ENCODE measurements around the gene SORCS2.

Gene SORCS2

DNA sequence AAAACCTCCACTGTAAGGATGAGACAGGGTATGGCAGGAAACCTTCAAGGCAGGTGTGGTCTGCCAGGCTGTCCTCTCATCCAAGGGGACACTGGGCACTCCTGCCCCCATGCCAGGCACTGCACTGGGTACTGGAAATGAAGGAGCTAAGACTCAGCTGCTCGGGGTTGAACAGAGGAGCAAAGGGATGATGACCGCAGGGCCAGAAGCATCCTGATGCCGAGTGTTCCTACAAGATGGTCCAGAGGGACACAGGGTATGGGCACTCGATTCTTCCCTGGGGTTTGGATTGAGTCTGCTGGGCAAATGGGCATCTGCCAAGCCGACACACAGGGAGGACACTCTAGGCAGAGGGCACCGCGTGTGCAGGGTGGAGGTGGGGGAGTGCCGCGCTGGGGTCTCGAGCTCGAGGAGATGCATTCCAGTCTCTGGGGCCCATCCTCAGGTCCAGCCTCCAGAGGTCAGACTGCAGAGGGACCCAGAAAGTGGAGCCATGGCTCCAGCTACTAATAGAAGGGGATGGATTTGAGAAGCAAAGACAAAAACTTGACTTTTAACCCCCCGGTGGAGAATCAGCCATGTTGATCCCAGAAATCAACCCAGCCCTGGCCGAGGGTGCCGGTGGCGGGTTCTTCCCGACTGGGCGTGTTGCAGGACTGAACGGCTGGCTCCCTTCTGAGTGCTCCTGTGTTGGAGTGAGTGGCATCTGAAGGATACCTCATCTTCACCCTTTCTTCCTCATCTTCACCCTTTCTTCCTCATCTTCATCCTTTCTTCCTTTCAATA lies 500.3 kb downstream of the SORCS2 start:
- DNase-seq (ENCODE audit: low read depth), result no peak

DNA sequence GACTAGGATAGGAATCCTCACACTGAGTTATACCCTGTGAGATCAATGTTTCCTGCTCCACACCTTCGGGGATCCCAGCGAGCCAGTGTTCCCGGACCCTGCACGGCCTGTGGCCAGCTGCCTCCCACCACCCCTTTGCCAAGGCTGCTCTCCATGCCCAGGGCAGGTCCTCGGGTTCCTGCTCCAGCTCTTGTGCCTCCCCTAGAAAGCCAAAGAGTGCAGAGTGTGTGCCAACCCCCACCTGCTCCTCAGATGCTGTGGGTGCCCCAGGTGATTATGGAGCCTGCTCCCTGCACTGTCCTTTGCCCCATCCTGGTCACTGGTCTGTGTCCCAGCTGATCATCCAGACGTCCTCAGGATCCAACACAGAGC lies 500.9 kb downstream of the SORCS2 start:
- no peak for DNase-seq (ENCODE audit: low read depth)

DNA sequence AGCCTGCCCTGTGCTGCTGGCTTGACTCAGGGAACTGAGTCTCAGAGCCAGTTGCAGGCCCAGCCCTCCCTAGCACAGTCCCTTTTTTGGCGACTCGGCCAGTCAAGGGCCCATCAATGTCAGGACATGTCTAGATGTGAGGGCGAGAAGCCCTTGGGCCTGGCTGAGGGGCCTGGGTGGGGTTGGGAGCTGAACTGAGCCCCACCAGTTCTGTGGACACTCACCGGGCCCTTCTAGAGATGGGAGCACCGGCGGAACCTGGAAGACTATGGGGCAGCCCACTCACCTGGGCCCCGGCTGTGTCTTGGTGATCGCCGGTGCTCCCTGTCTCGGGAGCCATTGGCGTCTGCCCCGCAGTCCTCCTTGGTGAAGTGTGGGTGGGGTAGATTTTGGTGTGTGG lies 501.4 kb downstream of the SORCS2 start:
- no peak for DNase-seq (ENCODE audit: low read depth)

DNA sequence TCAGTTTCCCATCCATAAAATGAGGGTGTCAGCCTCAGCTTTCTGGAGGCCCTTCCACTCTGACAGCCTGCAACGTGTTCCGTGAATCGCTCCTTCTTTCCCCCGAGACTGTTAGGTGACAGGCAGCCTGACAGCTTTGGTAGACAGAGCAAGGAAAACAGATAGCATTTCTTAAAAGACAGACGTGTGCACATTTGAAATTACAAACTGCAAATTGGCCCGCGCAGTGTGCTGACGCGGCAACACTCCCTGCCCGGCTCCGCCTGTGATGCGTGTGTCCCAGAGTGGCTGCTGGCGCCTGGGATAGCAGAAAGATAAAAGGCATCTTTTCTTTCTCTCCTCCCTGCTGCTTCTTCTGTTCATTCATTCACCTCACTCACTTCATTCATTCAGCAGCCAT lies 502.0 kb downstream of the SORCS2 start:
- no peak for DNase-seq (ENCODE audit: low read depth)

DNA sequence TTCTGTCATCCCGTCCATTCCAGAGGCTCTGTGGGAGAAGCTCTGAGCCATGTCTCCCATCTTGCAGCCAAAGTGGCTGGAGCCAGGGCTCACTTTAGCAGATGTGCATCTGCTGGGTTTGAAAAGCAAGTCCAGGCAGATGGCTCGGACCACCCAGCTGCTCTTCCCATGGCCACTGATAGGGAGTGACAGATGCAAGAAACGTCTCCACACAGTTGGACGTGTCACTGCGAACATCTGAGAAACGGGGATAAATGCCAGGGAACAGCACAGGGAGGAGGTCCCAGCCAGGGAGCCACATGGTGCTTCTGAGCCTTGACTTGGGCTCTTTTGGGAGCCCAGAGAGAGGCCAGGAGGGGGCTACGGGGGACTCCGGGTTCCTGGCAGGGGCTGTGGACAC lies 505.0 kb downstream of the SORCS2 start:
- DNase-seq (ENCODE audit: low read depth), result no peak

DNA sequence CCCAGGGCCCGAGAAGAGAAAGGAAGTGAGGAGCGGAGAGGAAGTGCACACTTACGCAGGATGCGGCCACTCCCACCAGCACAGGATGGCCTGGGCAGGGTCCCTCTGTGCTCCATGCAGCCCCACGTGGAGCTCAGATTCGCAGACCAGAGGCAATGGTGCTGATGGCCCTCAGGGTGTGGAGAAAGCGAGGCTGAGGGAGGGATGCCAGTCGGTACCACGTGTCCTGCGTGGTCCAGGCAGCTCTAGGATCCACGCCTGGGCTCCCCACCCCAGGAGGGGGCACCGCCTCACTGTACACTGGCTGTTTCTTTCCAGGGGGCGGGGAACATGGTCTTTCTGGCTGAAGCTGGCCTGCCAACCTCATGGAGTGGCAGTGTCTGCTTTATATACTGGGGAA lies 505.5 kb downstream of the SORCS2 start:
- no peak for DNase-seq (ENCODE audit: low read depth)

DNA sequence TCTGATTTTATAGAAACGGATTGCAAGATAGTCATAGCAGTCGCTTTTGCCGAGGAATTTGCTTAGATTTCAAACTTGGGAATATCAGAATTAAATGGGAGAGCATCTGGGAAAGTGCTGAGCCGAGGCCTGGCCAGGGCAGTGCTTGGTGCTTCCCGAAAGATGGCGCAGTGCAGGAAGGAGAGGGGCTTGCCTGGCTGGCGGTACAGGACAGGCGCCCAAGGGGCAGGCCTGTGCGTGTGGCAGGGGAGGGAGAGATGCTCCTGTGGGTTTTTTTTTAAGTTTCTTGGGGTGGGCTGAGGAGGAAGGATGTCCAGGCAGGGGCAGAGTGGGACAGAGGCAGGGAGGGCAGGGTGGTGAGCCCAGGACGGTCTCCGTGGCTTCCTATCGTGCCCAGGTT lies 506.2 kb downstream of the SORCS2 start:
- DNase-seq (ENCODE audit: low read depth), result no peak

DNA sequence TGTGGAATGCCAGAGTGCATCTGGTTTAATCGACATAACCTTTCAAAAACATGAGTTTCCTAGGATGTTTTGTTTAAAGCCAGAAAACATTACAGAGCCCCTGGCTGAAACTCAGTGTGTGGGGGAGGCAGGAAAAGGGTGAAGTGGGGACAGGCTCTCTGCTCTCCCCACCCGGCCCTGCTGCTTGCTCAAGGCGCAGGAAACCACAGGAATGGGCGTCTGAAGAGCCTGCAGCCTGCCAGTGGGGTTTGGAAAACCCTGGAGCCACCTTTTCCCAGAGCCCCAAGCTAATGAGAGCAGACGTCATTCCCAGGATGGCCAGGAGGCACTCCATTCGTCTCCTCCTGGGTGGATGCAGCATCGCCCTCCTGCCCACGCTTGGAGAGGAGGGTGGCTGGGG lies 506.7 kb downstream of the SORCS2 start:
- no peak for DNase-seq (ENCODE audit: low read depth)

DNA sequence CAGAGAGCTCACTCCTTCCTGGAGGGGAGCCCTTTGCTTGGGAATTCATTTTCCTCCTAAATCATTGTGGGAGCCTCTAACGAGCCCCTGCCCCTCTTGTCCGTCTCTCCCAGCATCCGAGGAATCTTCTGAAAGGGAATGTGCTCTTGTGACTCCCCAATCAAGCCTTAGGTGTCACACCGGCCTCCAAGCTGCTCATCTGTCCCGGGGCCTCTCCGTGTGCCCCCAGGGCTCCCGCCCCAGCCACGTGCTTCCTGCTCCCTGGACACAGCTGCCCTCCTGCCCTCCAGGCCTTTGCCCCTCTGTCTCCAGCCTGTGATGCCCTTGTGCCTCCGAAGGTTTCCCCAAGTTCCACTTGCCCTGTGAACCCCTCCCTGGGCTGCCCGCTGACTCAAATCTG lies 507.5 kb downstream of the SORCS2 start:
- no peak for DNase-seq (ENCODE audit: low read depth)

DNA sequence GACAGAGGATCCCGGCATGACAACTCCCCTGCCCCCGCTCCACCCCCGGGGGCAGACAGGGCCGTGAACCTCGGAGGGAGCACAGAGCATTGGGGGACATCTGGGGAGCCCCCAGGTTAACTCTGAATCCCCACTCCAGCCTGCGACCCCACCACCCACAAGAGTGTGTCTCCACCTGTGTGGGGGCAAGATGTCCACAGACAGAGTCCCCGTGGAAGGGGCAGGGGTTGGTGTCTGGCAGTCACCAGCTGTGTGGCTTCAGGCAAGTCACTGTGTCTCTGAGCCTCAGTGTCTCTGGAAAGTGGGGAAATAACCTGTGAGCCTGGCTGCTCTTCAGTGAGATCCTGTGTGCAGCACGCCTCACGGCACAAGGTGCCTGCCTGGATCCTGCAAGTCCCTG lies 508.3 kb downstream of the SORCS2 start:
- DNase-seq (ENCODE audit: low read depth), result no peak

DNA sequence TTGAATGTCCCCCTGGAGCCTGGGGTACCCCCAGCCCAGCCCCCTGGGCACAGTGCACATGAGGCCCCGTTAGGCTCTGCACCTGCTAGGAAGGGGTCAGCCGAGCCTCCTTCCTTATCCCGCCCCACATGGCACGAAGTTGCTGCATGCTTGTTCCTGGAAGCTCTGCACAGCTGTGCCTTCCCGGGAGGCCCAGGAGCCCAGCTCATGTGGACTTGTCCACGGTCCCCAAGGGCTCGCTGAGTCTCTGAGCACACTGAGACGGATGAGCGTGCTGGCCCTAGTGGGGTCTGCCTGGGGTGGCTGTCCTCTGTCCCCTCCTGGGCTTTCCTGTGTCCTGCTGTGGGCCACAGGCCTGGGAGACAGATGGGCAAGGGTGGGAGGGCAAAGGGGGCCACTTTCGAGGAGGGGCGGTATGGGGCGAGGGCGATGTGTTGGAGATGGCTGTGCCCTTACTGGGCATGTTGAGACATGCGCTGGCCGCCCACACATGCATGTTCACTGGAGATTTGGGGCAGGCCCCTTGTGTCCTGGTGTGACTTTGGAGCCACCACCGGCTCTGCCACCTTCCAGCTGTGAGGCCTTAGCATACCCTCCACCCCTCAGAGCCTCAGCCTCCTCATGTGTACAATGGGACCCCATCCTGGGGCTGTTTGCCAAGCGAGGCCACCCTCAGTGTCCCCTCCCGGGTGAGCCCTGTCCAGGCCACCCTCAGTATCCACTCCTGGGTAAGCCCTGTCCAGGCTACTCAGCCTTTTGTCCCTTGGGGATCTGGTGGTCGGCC lies 509.7 kb downstream of the SORCS2 start:
- DNase-seq (ENCODE audit: low read depth), result no peak

DNA sequence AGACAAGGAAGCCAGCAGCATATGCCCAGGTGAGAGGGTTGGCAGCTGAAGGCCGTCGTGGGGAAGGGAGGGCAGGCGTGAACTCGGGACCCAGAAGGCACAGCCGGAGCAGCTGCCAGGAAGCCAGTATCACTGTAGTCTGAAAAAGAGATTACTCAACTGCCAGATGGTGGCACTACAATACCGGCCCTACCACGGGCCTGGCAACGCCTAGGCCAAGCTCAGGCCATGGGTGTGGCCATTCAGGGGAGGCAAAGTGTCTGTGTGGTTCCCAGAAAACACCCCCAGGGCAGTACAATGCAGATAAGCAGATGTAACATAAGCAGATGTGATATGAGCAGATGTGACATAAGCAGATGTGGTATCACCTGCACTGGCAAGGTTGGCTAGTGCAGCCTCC lies 511.4 kb downstream of the SORCS2 start:
- no peak for DNase-seq (ENCODE audit: low read depth)

DNA sequence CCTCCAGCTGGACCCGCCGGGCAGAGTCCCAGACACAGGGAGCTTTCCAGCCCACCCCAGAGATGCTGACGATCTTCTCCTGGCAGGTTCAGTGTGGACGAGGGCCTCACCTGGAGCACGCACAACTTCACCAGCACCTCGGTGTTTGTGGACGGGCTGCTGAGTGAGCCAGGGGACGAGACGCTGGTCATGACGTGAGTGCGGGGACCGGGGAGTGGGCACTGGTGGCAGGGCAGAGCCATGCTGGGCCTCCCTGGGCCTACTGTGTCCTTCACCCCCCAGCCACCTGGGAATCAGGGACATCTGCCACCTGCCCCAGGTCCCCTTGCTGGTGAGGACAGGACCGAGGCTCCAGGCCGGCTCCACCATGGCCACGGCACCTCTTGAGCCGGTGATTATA lies 511.8 kb downstream of the SORCS2 start:
- DNase-seq (ENCODE audit: low read depth), result no peak

DNA sequence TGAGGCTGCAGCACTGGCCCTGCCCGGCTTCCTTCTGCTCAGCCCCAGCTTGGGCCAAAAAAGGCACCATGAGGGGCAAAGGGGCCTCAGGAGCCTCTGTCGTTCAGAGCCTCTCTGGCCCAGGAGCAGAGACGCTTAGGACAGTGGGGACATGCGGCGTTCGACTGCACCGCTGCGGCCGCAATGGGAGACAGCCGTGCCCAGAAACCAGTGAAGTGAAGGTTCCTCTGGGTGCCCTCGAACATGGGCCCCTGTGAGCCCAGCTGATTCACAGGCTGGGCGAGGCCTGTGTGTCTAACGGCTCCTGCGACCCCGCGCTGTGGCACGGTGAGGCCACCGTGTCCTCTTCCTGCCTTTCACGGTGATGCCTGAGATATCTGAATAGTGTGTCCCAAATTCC lies 512.3 kb downstream of the SORCS2 start:
- DNase-seq (ENCODE audit: low read depth), result no peak

DNA sequence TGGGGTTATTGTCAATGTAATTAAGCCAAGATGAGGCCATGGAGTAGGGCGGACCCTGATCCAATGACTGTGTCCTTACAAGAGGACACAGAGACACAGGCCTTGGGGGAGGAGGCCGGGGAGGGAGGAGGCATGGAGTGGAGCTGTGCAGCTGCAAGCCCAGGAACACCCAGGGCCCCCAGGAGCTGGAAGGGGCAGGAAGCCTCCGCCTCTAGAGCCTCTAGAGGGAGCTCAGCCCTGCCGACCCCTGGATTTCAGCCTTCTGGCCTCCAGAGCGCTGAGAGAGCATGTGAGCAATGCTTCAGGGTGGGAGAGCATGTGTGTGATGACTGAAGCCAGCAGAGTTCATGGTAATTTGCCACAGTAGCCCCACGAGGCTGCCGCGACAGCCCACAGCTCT lies 512.7 kb downstream of the SORCS2 start:
- no peak for DNase-seq (ENCODE audit: low read depth)

DNA sequence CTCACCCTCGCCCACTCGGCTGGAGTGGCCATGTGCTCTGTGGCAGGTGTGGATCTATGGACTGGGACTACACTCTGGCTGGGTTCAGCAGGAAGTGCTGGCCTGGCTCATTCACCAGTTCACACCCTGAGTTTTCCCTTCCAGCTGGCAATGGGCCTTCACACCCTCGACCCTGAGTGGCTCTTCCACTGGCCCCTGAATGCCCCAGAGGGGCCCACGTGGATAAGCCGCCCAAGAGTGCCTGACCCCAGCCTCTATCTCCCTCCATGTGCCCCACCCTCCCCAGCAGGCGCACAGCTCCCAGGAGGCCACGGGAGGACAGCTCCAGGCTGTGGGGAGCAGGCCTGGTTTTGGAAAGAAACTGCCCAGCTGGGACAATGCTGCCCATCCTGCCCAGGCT lies 513.3 kb downstream of the SORCS2 start:
- DNase-seq (ENCODE audit: low read depth), result no peak

DNA sequence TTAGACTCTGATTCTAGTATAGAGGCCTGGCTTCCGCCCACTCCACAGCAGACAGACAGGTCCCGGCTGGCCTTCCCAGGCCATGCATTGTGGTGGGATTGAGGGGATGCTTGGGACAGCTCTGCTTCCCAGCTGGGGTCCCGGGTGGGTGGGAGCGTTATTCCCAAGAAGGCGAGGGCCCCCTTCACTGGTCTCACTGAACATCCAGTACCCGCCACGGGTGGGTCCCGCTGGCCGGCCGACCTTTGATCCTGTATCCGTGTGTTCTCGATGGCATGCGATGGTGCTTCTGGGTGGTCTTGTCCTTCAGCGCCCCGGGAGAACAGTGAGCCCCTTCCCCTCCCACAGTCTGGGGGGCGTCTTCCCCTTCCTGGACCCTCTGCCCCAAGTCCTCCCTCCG lies 515.9 kb downstream of the SORCS2 start:
- no peak for DNase-seq (ENCODE audit: low read depth)

DNA sequence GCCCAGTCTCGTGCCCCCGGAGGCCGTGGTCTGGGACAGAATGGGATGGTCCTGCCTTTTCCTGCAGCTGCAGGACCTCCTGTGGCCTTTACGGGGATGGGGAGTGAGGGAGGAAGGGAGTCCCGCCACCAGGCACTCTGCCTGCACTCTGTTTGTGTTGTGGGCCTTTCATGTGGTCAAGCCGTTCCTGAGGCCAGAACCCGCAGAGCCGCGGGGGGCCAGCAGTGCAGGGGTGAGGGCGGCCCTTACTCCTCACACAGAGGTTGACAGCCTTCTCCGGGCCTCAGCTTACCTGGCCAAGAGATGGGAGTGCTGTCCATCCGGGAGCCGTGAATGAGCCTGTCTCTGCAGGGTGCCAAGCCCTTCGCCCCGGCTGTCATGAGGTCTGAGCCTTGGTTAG lies 516.6 kb downstream of the SORCS2 start:
- DNase-seq (ENCODE audit: low read depth), result no peak

DNA sequence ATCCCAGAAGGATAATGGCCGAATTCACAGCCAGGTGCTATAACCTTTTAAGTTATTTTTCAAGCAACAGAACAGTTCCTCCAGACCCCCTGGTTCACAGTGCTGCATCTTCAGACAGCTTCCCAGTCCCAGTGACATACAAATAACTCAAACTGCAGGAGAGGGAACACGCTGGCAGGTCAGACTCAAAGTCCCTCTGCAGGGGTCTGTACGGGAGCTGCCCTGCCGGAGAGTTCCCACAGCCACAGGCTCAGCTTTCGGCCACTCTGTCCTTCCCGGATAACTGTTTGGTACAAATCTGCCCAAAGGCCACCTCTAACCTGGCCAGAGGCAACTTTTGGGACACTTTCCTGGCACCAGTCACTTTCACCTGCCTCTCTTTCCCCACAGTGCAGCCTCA lies 517.1 kb downstream of the SORCS2 start:
- no peak for DNase-seq (ENCODE audit: low read depth)

DNA sequence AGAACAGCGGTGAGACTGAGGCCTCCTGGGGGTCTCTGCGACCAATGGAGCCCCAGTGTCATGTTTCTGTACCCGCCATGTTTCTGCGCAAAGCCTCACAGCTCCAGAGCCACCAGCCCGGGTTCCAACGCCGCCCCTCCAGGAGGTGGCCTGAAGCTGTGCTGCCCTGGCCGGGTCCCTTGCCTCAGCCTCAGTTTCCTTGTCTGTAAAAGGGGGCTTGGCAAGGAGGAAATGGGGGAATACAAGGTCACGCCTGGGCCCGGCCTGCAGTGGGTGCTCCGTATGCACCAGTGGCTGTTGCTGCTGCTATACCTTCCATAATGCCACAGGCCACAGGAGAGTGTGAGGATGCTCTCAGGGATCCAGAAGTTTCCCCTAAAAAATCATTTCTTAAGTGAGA lies 517.8 kb downstream of the SORCS2 start:
- DNase-seq (ENCODE audit: low read depth), result no peak

DNA sequence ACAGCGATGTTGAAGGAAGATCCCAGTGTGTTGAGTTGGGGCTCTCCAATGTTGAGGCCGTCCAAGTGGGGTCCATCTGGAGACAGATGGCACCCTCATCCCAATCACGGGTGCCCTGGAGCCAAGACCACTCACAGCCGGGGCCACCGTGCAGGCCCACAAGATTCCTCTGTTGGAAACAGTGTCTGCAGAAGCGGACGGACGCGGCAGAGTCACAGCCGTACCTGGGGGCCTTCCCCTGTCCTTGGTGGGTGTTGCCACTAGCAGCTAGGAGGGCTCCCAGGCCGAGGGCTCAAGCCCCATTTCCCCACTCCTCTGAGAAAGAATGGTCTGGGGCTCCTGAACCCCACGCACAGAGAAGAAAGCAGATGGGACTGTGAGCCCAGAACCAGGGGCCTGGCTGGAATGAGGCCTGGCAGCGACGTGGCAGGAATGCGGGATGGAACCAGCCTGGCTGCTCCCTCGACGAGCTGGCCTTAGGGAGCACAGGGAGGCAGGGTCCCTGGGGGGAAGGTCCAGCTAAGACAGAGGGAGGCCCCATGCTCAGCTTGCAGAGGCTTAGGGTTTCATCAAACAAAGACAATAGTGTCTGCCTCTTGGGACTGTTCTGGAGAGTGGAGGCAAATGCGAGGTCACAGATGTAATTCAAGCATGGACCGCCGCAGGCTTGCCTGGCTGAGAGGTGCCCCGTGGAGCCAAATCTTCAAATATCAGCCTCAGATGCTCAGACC lies 518.4 kb downstream of the SORCS2 start:
- no peak for DNase-seq (ENCODE audit: low read depth)

DNA sequence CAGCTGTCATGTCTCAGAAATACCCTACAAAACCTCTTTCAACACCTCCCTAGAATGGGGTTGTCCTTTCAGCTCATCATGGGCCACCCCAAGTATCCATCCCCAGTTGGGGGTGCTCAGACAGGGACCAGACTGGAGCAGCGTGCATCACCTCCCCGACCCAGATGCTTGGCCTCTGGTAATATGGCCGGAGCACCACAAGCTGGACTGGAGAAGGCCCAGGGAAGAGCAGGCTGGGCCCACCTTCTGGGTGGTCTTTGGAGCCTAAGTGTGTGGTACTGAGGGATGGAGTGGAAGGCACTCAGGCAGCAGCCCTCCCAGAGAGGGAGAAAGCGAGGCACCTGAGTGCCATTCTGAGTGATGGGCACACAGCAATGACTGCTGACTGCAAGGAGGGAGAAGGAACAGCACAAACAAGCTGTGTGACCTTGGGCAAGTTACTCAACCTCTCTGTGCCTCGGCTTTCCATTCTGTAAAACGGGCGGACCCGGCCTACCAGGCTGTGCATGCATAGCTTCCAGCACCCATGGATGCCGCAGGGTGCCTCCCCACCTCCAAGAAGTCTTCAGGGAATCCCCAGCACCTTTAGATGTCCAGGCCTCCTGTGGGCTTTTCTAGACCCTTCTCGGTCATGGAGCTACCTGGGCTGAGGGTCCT lies 519.1 kb downstream of the SORCS2 start:
- no peak for DNase-seq (ENCODE audit: low read depth)
